ENCODE results near the gene LTBP2.

LTBP2 gene

DNA sequence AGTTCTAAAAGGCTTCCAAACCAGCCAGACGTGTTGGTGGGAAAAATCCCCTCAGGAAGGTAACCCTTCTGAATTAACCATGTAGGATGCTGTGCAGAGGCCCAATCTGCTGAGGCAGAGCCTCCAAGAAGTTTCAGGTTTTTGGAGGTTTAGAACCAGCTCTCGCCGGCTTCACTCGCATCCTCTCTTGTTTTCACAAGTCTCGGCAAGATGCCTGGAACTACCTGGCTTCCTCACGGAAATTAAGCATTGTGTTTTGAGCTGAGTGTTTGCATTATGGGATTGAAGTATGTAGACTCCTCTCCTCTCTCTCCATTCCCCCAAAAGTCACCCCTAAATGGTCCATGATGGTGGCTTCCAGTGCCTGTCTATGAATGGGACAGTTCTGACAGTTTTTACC, 20.6 kb downstream of the LTBP2 start:
- no peak for DNase-seq (ENCODE audit: low read depth)

DNA sequence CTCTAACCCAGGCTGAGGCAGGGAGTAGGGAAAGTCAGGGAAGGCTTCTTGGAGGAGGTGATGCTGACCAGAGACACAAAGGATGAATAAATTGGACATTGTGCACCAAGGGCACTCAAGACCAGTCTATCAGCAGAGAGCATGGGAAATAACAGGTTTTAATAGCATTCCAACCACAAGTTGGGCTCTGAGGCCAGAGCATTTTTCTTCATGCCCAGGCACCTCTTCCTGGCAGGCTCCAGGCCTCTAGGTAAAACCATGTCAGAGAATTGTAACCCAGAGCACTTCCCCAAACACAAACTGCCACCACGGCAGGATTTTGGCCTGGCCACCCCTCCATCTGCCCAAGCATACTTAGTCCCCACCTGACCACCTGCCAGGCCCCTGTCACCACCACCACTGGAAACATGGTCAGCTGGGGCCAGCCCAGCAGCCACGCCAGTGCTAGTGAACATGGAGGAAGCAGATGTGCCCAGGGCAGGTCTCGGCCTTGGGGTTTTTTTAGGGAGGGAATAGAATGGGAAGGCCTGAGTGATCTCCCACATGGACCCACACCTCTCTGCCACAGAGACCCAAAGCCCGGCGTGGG, 22.7 kb downstream of the LTBP2 start:
- no peak for DNase-seq (ENCODE audit: low read depth)

DNA sequence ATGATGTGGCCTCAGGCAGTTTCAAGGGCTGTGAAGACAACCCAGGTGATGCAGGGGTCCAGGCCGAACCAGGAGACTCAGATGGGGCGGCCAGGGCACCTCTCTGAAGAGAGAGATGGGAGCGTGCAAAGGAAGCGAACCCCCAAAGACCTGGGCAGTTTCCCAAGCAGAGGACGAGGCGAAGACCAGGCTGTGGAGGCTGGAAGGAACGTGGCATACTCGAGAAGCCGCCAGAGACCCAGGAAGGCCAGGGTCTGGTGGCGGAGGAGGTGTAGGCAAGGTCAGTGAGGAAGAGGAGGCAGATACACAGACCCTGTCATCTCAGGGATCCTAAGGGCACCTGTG, 24.7 kb downstream of the LTBP2 start:
- DNase-seq (ENCODE audit: low read depth), result no peak

DNA sequence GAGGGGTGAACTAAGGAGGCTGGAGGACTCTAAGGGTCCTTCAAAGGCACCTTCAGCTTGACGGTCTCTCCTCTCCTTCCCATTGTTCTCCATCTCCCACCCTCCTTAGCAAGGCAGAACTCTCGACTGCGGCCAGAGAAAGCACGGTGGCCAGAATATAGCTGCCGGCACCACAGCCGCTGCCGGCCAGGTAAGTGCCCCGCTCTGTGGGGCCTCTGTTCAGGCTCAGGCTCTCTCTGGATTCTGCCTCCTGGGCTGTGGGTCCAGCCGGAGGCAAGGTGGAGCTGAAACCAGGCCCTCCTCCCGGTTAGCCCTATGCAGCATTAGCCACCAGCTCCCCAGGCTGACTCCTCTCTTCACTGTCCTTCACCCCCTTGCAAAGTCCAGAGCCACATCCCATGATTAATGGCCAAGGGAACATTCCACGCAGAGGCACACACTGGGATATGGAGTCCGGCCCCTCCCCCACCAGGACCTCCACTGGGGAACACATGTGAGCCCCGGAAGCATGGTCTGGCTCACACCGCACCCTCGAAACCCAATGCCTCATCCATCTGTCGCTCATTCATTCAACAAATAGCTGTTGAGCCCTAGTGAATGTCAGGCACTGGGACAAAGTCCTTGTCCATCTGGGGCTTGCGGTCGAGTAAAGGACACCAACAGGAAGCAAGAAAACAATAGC, 25.2 kb downstream of the LTBP2 start:
- no peak for DNase-seq (ENCODE audit: low read depth)

- no peak for DNase-seq (ENCODE audit: low read depth)
Measured at GRCh38 chr14:74585406-74586335, 26.4 kb downstream of the LTBP2 start.

DNA sequence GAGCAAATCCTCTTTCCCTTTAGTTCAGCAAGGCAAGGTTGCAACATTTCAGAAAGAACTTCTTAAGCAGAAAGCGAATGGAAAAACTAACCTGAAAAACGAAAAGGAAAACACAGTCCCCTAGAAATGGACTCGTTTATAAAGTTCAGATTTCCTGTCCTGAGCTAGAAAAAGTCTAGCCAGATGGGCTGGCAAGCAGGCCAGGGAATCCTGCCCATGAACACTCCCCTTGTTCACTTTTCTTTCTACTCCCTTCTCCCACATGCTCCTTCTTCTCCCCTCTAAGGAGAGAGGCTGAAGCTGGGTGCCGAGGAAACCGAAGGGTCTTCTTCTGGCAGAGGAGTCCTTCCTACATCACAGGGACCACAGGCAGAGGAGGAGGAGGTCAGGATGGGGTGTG, 27.1 kb downstream of the LTBP2 start:
- DNase-seq (ENCODE audit: low read depth), result no peak

- no peak for DNase-seq (ENCODE audit: low read depth)
Measured at GRCh38 chr14:74583689-74584434, 28.2 kb downstream of the LTBP2 start.

- DNase-seq (ENCODE audit: low read depth), result no peak
Measured at GRCh38 chr14:74582910-74583581, 29.0 kb downstream of the LTBP2 start.

DNA sequence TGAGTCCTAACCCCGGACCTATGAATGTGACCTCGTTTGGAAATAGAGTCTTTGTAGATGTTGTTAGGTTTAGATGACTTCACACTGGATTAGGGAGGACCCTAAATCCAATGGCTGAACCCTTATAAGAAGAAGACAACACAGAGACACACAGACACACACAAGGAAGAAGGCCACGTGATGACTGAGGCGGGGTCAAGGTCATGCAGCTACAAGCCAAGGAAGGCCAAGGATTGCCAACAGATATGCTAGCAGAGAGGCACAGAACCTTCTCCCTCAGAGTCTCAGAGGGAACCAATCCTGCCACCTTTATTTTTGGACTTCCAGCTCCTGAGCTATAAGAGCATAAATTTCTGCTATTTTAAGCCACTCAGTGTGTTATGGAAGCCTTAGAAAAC, 31.8 kb downstream of the LTBP2 start:
- DNase-seq (ENCODE audit: low read depth), result no peak

DNA sequence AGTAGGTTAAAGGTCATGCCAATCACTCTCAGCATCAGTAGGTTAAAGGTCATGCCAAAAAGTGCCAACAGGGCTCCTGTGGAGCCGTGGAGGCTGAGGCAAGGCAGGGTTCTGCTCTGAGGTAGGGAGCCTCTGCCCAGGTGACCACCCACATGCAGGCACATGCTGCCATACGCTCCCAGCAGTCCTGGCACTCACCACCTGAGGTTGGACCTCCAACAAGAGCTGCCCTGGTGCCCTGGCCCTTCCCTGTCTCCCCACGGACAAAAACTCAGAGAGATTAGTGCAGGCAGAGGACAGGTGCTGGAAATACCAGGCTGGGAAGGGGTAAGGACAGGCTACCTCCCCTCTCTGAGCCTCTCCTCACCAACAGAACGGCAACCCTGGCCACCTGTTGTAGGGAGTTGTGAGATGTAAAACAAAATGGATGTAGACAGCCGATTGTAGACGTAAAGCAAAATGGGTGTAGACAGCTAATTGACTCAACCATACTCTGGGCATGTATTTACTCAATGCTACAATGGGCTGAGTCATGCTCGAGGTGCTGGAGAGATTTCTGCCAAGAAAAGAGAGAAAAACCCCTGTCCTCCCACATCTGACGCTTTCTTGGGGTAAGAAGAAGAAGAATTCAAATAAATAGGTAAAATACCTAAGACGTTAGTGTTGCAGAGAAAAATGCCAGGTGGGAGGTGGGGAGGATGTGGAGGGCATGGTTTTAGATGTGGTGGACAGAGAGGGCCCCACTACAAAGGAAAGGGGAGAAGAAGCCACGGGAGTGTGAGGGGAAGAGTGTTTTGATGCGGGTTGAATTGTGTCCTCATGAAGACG, 32.4 kb downstream of the LTBP2 start:
- no peak for DNase-seq (ENCODE audit: low read depth)

DNA sequence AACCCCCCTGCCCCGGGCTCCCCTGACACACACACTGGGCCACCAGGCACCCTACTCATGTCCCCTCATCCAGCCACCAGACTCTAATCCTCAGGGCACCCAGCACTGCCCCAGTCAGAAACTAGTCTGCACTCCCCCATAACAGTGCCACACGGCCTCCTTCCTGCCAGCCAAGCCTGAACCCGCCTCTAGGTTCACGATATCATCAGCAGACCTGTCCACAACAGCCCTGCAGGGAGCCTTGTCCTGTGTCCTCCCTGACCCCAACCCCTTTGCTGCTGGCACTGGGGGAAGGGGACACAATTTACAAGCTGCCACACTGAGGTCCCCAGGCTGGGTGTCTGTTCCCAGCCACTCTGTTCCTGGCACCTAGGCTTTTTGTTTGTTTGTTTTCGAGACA, 33.6 kb downstream of the LTBP2 start:
- DNase-seq (ENCODE audit: low read depth), result no peak

DNA sequence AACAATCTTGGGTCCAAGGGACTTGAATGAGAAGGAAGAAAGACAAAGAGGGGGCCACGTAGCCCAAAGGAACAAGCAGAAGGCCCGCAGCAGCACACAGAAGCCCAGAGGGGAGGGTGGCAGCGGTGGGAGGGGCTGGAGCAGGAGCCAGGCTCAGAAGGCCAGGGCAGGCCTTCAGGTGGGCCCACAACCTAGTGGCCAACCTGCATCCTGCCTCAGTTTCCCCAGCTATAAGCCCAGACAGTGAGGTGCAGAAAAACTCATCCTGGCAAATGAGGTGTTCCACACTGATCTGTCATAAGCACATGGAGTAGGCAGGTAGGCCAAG, 34.1 kb downstream of the LTBP2 start:
- DNase-seq (ENCODE audit: low read depth), result no peak

DNA sequence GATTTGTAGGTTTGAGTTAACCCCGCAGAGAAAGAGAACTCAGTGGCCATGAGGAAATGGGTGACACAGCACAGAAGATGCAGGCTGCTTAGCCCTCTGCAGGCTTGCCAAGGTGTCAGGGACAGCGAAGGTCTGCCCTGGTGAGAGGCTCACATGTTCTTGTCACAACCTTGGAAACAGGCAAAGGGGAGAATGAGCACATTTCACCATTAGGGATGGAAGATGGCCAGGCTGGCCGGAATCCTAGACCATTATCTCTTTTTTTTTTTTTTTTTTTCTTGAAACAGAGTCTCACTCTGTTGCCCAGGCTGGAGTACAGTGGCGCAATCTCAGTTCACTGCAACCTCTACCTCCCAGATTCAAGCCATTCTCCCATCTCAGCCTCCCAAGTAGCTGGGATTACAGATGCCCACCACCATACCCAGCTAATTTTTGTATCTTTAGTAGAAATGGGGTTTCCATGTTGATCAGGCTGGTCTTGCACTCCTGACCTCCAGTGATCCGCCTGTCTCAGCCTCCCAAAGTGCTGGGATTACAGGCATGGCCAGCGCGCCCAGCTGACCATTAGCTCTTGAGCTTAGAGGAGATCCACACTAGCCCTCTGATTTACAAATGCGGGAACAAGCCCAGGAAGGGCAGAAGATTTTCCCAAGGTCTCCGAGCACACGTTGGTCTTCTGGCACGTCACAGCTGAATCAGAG, 34.6 kb downstream of the LTBP2 start:
- no peak for DNase-seq (ENCODE audit: low read depth)

DNA sequence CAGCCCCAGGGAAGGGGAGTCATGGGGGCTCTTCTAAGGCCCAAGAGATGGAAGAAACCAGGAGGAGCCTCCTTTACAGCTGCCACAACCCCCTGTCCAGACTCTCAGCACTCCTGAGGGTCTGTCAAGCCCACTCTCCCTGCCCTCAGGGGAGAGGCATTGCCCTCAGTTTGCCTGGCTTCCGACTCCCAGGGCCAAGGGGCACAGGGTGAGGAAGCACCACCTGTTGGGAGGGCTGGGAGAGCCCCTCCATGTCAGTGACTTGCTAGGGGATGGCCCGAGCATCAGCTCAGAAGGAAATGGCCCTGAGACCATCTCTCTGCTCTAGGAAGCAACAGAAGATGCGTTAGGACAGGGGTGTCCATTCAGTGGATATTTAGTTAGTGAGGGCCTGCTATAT, 36.1 kb downstream of the LTBP2 start:
- no peak for DNase-seq (ENCODE audit: low read depth)

DNA sequence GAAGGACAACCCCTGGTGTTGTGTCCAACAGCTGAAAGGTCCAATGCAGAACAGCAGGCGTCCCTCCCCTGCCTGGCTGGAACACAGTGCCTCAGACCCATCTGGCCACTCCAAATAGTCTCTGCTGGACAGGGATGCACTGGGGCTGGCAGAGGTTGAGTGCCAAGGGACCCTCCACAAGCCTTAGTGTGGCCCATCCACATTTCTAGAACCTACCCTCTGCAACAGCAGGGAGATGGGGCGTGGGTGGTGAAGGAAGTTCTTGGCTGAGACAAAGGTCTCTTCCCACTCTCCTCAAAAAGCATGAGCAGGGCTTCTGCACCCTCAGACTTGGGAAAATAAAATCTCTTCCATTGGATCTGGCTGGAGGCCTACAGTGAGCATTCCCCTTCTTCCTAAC, 36.5 kb downstream of the LTBP2 start:
- no peak for DNase-seq (ENCODE audit: low read depth)

GRCh38 chr14:74574706-74575105, 37.3 kb downstream of the LTBP2 start:
- DNase-seq (ENCODE audit: low read depth), result no peak

DNA sequence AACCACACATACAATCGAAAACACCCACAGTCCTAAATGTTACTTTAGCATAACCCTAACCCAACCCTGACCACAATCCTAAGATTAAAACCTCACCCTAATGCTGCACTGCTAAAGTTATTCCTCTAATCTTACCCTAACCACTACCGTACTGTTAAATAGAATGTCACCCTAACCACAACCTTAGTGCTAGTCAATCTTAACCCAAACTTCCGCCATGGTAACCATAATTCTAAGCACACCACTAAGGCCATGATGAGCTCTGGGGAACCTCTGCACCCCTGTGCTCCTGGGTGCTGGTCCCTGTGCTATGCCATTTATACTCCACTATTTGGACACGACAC, 38.0 kb downstream of the LTBP2 start:
- no peak for DNase-seq (ENCODE audit: low read depth)

GRCh38 chr14:74573421-74574089, 38.5 kb downstream of the LTBP2 start:
- no peak for DNase-seq (ENCODE audit: low read depth)

GRCh38 chr14:74572726-74573301, 39.2 kb downstream of the LTBP2 start:
- DNase-seq (ENCODE audit: low read depth), result no peak

All from GM04503 (cell line).